Endodermal cell (in vitro differentiated cells): ENCODE measurements around the gene EEF1G. TPM values are rescaled to one million over a fixed set of nuclear protein-coding genes. Genes with fewer than 3 reads are reported as not detected.
A peak's percentile ranks its signal among the peaks of the same experiment; 100 is the strongest.

Experiments
- DNase-seq: peaks from one replicate; pipeline ENCODE4 v3.0.0-alpha.2; 2017
- H3K27ac ChIP-seq: 2 replicates; pipeline ENCODE4 v1.5.1; 2013; ENCODE audit warnings: mild to moderate bottlenecking, low read depth, low read length, moderate library complexity
- H3K27me3 ChIP-seq: 2 replicates; pipeline ENCODE4 v1.6.1; 2013; ENCODE audit warnings: mild to moderate bottlenecking, low read length, moderate library complexity; ENCODE audit not compliant: insufficient read depth, control insufficient read depth, poor library complexity, severe bottlenecking
- H3K36me3 ChIP-seq: 2 replicates; pipeline ENCODE4 v1.7.0; 2013; ENCODE audit warnings: mild to moderate bottlenecking, low read length, moderate library complexity; ENCODE audit not compliant: control insufficient read depth, insufficient read depth
- H3K4me1 ChIP-seq: one replicate; pipeline ENCODE4 v1.7.0; 2013; ENCODE audit warnings: low read length; ENCODE audit not compliant: control insufficient read depth, insufficient read depth
- H3K4me3 ChIP-seq: 2 replicates; pipeline ENCODE4 v1.5.1; 2013; ENCODE audit warnings: mild to moderate bottlenecking, low read length, moderate library complexity
- H3K9ac ChIP-seq: 2 replicates; pipeline ENCODE4 v1.6.1; 2013; ENCODE audit warnings: mild to moderate bottlenecking, low read length, moderate library complexity; ENCODE audit not compliant: poor library complexity, severe bottlenecking; ENCODE audit errors: extremely low read depth
- H3K9me3 ChIP-seq: 2 replicates; pipeline ENCODE4 v1.6.1; 2013; ENCODE audit warnings: mild to moderate bottlenecking, low read length, moderate library complexity; ENCODE audit not compliant: control insufficient read depth
- H3K27ac Mint-ChIP-seq: 2 replicates; pipeline ENCODE4 v1.8.0; 2020; ENCODE audit warnings: mixed read lengths
- H3K27me3 Mint-ChIP-seq: 2 replicates; pipeline ENCODE4 v1.8.0; 2021; ENCODE audit warnings: mild to moderate bottlenecking, mixed read lengths; ENCODE audit not compliant: insufficient read depth
- H3K36me3 Mint-ChIP-seq: 2 replicates; pipeline ENCODE4 v1.8.0; 2020; ENCODE audit warnings: low read depth, mixed read lengths
- H3K4me1 Mint-ChIP-seq: 2 replicates; pipeline ENCODE4 v1.8.0; 2020; ENCODE audit warnings: mixed read lengths
- H3K4me3 Mint-ChIP-seq: 2 replicates; pipeline ENCODE4 v1.8.0; 2020; ENCODE audit warnings: mild to moderate bottlenecking, moderate library complexity, mixed read lengths
- H3K9me3 Mint-ChIP-seq: 2 replicates; pipeline ENCODE4 v1.8.0; 2020; ENCODE audit warnings: mild to moderate bottlenecking, mixed read lengths
- WGBS, 2 experiments: methylation state at CpG; one replicate each; pipeline versions ENCODE4 v1.1.5 to v1.1.7; 2013; ENCODE audit warnings: missing lambda C conversion rate in 2 of 2, mixed read lengths in 1 of 2; ENCODE audit not compliant: insufficient coverage in 1 of 2, insufficient read length in 1 of 2; 5-methylcytosine and 5-hydroxymethylcytosine counted together
- total RNA-seq, 2 donors: library from RNA; stranded (reverse); fragmentation: NEBNext Ultra II Directional in 1 of 2; extraction: Animal tissue kit (Norgen Biotek cat#: 25700) in 1 of 2; gene quantifications; 2 replicates in 1 of 2; 3 replicates in 1 of 2; pipeline ENCODE4 v1.2.1, GENCODE V29; 2021
- TF ChIP-seq, protein P1 (sequence below): fragments of 200-600 bp; sonication (generic); conservative IDR thresholded peaks from 2 replicates; pipeline ENCODE4 v1.5.0; 2021; ENCODE audit warnings: antibody characterized with exemption, mild to moderate bottlenecking

The EEF1G gene
- total RNA-seq, 2 donors from 2014 or later, result 1,705 to 1,818 TPM

DNA sequence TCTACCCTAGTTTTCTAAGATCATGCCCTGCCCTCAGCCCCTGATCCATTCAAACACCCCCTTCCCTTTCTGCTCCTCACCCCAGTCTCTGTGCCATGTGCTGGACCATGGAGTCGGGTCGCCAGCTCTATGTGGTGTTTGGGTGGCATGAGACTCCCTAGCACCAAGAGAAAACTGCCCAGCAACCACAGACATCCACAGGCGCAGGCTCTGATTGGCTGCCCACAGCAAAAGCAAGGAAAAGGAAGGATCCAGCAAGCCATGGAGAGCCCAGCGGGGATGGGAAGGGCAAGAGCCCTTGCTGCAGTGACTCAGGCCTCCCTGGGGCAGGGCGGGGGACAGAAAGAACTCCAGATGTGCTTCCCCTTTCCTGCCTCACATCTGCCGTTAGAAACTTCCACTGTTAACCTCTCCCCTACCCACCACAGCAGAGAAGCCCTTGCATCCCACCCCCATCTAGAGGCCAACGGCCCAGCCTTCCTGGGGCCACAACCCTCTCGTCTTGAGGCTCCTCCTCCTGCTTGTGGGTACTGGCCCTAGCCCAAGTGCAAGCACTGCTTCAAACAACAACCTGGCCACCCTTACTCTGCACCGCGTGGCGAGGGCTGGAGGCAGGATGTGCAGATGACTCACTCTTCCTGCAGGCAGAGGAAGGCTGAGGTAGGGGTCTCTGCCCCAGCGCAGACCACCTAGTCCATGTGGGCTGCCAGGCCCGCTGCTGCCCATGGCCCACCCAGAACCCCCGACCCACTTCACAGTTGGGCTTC lies 17.4 kb downstream of the EEF1G start:
- H3K27ac ChIP-seq, result peak overlapping the region; percentile 59
- H3K27me3 ChIP-seq, result no peaks in the 10 kb centered on the region
- peak; percentile 95 for DNase-seq
- Mint-ChIP-seq H3K4me1 (peaks cover 78% of the 10 kb centered on the region), H3K36me3 (peaks cover 45% of the 10 kb centered on the region), H3K9me3 (no peaks in the 10 kb centered on the region), H3K4me3 (peak overlapping the region; percentile 37), H3K27me3 (no peaks in the 10 kb centered on the region), H3K27ac (peak overlapping the region; percentile 96)
- TF ChIP-seq, protein P1, sequence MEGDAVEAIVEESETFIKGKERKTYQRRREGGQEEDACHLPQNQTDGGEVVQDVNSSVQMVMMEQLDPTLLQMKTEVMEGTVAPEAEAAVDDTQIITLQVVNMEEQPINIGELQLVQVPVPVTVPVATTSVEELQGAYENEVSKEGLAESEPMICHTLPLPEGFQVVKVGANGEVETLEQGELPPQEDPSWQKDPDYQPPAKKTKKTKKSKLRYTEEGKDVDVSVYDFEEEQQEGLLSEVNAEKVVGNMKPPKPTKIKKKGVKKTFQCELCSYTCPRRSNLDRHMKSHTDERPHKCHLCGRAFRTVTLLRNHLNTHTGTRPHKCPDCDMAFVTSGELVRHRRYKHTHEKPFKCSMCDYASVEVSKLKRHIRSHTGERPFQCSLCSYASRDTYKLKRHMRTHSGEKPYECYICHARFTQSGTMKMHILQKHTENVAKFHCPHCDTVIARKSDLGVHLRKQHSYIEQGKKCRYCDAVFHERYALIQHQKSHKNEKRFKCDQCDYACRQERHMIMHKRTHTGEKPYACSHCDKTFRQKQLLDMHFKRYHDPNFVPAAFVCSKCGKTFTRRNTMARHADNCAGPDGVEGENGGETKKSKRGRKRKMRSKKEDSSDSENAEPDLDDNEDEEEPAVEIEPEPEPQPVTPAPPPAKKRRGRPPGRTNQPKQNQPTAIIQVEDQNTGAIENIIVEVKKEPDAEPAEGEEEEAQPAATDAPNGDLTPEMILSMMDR, result no peak
- H3K4me3 ChIP-seq, result peak overlapping the region; percentile 34
- H3K9me3 ChIP-seq, result no peaks in the 10 kb centered on the region
- WGBS, 2 experiments, result 20 to 57% methylated on average over 1 to 14 of the region's 14 CpGs
- peaks cover 46% of the 10 kb centered on the region for H3K36me3 ChIP-seq
- H3K9ac ChIP-seq, result peak overlapping the region; percentile 23
- H3K4me1 ChIP-seq, result peaks cover 32% of the 10 kb centered on the region

DNA sequence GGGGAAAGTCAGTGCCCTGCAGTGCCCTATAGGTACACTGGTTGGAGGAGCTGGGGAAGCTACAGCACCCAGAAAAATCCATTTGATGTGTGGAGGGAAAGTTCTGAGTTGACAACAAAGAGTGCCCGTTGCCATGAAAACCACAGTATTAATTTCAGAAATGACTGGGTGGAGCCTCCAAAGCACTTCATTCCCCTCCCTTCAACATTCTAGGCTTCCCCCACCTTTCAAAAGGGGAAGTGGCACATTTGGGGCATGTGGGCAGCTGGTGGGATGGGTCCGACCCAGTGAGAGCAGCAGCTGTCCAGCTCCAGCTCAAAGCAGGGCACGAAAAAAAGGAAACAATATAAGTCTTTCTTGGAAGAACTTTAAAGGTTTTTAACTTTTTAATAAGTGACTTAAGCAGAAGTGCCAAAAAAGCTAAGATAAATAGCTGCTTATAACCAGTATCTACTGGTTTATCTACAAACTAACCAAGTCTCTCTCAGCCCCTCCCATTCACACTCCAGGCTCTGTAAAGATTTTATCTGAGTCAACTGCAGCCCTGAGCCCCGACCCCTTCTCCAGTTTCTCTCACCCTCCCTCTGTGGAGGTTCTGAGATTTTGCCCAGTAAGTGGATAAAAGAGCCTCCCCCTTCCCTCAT lies 18.1 kb downstream of the EEF1G start:
- Mint-ChIP-seq H3K36me3 (peaks cover 39% of the 10 kb centered on the region), H3K4me3 (peak overlapping the region; percentile 37), H3K4me1 (peaks cover 76% of the 10 kb centered on the region), H3K27me3 (no peaks in the 10 kb centered on the region), H3K9me3 (no peaks in the 10 kb centered on the region), H3K27ac (peak overlapping the region; percentile 96)
- 62% methylated on average over 4 of the region's 4 CpGs; no CpG with 5 or more reads in 1 of the 2 experiments for WGBS, 2 experiments
- peak overlapping the region; percentile 23 for H3K9ac ChIP-seq
- H3K36me3 ChIP-seq, result peaks cover 43% of the 10 kb centered on the region
- no peaks in the 10 kb centered on the region for H3K27me3 ChIP-seq
- peak overlapping the region; percentile 34 for H3K4me3 ChIP-seq
- TF ChIP-seq, protein P1, result no peak
- H3K9me3 ChIP-seq, result no peaks in the 10 kb centered on the region
- H3K4me1 ChIP-seq, result peaks cover 32% of the 10 kb centered on the region
- peak overlapping the region; percentile 59 for H3K27ac ChIP-seq
- no peak for DNase-seq

DNA sequence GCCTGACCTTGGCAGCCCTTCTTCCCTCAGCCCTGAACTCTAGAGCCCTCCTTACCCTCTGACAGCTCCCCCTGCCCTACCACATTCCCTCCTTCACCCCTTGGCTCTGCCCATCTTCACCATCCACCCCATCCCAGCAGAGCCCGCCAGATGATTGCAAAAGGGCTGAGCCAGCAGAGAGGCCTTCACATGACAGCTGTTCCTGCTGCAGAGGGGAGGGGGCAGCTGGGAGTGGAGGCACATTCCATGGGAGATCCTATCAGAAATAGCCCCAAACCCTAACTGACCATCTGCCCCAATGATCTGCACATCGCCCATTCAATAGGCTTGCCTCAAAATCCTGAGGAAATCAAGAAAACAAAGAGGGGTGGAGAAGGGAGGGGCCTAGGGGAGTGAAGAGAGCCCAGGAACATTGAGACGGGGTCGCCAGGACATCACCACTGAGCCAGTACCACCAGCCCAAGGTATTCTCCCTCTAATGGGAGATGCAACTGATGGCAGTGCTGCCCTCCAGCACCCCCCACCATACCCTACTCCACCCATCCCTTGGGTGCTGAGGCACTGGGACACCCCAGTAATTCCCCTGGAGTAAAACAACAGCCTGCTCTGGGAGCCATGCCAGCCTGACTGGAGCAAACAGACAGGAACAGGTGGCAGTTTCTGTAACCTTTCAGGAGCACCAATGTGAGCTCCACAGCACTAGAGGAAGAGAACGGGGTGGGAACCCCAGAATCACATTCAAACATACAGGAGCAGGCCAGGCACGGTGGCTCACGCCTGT lies 19.1 kb downstream of the EEF1G start:
- H3K9me3 Mint-ChIP-seq, result no peaks in the 10 kb centered on the region

More for the DNA sequence above, 19.1 kb downstream of the EEF1G start:
- H3K27me3 ChIP-seq, result no peaks in the 10 kb centered on the region
- peaks cover 5% of the 10 kb centered on the region for H3K27me3 Mint-ChIP-seq
- H3K9me3 ChIP-seq, result no peaks in the 10 kb centered on the region
- peaks cover 34% of the 10 kb centered on the region for H3K36me3 ChIP-seq
- peaks cover 32% of the 10 kb centered on the region for H3K4me1 ChIP-seq
- H3K27ac Mint-ChIP-seq, result peak overlapping the region; percentile 69
- H3K27ac ChIP-seq, result no peak overlapping the region
- DNase-seq, result peak; percentile 58
- no peak overlapping the region for H3K4me3 Mint-ChIP-seq
- TF ChIP-seq, protein P1, result no peak
- H3K4me3 ChIP-seq, result no peak overlapping the region
- peaks cover 69% of the 10 kb centered on the region for H3K4me1 Mint-ChIP-seq
- H3K36me3 Mint-ChIP-seq, result peaks cover 29% of the 10 kb centered on the region
- 91 to 100% methylated on average over 1 to 7 of the region's 7 CpGs for WGBS, 2 experiments
- H3K9ac ChIP-seq, result no peak overlapping the region
